GM12892 (cell line): ENCODE results near the gene SARNP.
A peak's percentile ranks its signal among the peaks of the same experiment; 100 is the strongest.

Experiments used
- DNase-seq: peaks from one replicate; pipeline ENCODE4 v3.0.0; 2011; ENCODE audit not compliant: insufficient read length
- FAIRE-seq: peaks from 2 replicates; lab custom pipeline; 2011; peaks lifted over from hg19 to GRCh38; lab: Jason Lieb, UNC
- POLR2A ChIP-seq: IDR thresholded peaks from 2 replicates; pipeline ENCODE4 v1.6.1; 2011; ENCODE audit warnings: low read depth, low read length, control low read depth
- POLR2AphosphoS5 ChIP-seq: IDR thresholded peaks from 2 replicates; pipeline ENCODE4 v1.6.1; 2011; ENCODE audit warnings: low read depth, low read length, control low read depth
- TAF1 ChIP-seq: IDR thresholded peaks from 2 replicates; pipeline ENCODE4 v1.6.1; 2011; ENCODE audit warnings: low read depth, mild to moderate bottlenecking, control low read depth, low read length, borderline replicate concordance

SARNP gene

GRCh38 chr12:55736076-55736475 is 81.4 kb downstream of the SARNP start:
- no peak for FAIRE-seq
- no peak for TF ChIP-seq POLR2AphosphoS5
- no peak for TF ChIP-seq POLR2A
- no peak for TF ChIP-seq TAF1
- no peak for DNase-seq

DNA sequence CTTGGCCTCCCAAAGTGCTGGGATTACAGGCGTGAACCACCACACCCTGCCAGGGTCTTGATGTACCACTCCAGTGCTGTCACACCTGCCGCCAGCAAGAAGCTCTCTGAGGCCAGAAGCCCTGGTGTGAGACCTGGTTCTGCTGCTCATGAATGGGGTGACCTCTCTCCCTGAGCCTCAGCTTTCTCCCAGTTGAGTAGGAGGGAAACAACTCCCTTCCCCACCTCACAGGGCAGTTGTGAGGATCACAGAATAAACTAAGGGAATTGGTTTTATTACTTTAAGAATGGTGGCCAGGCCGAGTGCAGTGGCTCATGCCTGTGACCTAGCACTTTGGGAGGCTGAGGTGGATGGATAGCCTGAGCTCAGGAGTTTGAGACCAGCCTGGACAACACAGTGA is 82.9 kb downstream of the SARNP start:
- no peak for FAIRE-seq
- TF ChIP-seq TAF1 (no peak), POLR2A (no peak), POLR2AphosphoS5 (no peak)

GRCh38 chr12:55733858-55734257 is 83.7 kb downstream of the SARNP start:
- FAIRE-seq: no peak
- TF ChIP-seq POLR2AphosphoS5 (no peak), TAF1 (no peak), POLR2A (no peak)
- no peak for DNase-seq

More for the DNA sequence above, 82.9 kb downstream of the SARNP start:
- no peak for DNase-seq

GRCh38 chr12:55733021-55733555 is 84.4 kb downstream of the SARNP start:
- FAIRE-seq (no peak), DNase-seq (no peak)
- no peak for TF ChIP-seq POLR2A
- TF ChIP-seq POLR2AphosphoS5: no peak
- no peak for TF ChIP-seq TAF1

DNA sequence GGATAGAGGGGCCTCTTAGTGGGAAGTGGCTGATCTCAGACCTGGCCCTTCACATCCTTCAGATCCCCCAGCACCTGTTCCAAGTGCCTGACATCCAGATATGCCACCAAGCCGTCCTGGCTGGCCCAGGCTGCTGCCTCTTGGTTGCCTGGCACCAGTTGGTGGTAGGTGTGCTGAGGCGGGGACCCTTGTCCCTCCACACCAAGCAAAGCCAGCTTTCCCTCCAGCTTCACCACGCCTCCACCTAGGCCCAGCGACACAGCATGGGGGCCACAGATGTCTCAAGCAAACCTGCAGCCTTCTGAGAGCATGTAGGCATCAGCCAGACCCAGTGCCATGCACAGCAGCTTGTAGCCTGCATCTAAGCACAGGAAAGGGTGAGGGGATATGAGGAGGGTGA is 85.2 kb downstream of the SARNP start:
- FAIRE-seq: no peak
- no peak for DNase-seq

DNA sequence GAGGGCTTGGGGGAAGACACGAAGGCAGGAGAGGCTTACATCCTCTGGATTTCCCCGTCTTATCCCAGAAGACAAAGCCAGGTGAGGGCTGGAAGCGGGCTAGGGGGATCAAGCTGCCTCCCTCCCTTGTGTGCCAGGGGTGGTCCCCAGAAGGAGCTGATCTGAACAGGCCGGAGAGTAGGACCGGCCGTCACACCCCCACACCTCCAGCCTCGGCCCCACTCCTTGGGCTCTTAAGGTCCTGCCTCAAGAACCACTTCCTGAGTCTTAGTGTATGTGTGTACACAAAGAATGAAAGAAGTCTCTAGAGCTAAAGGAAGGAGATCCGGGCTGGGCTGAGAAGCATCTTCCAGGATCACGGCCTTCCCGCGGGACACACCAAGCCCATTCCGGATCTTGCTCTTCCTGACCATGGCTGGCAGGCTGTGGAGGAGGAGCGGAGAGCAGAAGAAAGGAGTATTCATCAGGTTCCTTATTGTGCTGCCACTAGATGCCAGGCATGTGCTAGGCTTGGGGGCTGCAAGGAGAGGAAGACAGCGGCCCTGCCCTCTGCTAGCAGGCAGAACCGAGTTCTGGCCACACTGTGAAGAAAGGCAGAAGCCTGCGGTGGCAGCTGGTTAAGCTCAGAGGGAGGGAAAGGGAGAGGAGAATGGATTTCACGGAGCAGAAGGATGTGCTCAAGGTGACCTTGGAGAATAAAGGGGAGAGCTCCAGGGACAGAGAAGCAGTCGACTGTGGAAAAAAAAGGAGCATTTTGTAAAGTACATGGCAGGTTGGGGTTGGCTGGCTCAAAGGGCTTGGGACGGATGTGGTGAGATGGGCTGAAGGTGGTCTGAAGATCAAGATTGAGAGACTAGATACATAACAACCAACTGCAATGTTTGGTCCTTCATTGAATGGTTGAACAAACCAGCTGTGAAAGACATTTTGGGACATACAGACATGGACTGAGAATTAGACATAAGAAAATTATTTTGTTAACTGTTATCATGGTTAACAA is 87.4 kb downstream of the SARNP start:
- no peak for FAIRE-seq
- DNase-seq: no peak
- TF ChIP-seq TAF1 (no peak), POLR2AphosphoS5 (0 out of 2 replicates have a peak, but pooled peaks have one; percentile 2), POLR2A (peak; percentile 32; the same call in 1 of the 2 replicates)

More for the DNA sequence above, 85.2 kb downstream of the SARNP start:
- TF ChIP-seq POLR2A (no peak), TAF1 (no peak), POLR2AphosphoS5 (no peak)

GRCh38 chr12:55728939-55729818 is 88.3 kb downstream of the SARNP start, which contains the start of gene CD63:
Gene CD63 (minus strand): TSS chr12:55729009. CDS start chr12:55728341, 668 bp downstream.
- peak; percentile 66 for FAIRE-seq
- peak; percentile 53 for TF ChIP-seq TAF1
- peak; percentile 63 for TF ChIP-seq POLR2A
- peak; percentile 15; the same call in 1 of the 2 replicates for TF ChIP-seq POLR2AphosphoS5
- peak; percentile 93 for DNase-seq

DNA sequence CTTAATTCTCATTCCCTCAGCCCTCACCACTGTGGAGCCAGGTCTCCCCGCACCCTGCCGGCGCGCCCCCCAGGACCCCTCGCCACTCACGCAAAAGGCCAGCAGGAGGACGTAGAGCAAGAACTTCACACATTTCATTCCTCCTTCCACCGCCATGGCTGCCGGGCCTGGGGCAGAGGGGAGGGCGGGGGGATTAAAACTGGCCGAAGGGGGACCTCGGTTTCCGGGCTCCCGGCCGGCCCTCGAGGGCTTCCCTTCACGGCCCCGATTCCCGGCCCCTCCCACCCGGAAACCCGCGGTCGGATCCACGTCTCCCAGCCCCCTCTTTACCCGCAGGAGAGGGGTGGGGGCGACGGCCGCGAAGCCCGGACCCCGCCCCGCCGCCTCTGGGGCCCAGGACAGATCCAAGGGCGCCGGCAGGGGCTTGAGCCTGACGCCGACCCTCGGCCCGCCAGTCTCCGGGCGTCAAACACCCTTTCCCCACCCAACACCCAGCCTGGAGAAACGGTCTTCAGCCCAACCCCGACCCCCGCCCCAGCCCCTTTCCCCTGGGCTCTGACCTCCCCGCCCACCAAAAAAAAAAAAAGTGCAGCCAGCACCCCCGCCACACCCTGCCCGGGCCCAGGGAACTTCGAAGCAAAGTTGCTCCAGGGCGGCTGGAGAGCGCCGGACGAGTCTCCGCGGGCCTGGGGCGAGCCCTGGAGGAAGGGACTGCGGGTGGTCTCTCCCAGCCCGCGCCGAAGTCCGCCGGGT is 89.2 kb downstream of the SARNP start:
- TF ChIP-seq POLR2AphosphoS5 (no peak), TAF1 (0 out of 2 replicates have a peak, but pooled peaks have one; percentile 3)
- FAIRE-seq: no peak
- no peak for DNase-seq

DNA sequence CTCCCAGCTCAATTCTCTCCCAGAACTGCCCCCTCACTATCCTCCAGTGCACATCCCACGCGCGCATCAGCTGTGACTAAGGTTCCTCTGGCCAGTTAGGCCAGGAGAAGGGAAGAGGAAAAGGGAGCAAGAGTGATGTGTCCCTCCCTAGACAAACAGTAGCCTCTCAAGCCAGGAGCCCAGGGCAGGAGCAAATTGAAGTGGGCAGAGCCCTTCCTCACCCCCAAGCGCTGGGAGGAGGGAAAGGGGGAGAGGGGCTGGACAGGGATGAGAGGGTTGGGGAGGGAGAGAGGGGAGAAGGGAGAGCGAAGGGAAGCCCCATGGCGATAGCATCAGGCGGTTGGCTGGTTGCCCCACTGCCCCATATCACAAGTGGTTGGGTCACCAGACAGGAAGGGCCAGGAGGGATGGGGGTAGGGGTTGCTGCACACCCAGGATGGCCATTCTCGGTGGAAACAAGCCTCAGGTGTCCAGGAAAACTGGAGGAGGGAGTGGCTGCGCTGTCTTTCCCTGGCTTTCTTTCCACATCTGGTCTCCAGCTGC is 89.8 kb downstream of the SARNP start:
- DNase-seq (no peak), FAIRE-seq (no peak)
- no peak for TF ChIP-seq POLR2AphosphoS5
- TF ChIP-seq TAF1: no peak
- no peak for TF ChIP-seq POLR2A

DNA sequence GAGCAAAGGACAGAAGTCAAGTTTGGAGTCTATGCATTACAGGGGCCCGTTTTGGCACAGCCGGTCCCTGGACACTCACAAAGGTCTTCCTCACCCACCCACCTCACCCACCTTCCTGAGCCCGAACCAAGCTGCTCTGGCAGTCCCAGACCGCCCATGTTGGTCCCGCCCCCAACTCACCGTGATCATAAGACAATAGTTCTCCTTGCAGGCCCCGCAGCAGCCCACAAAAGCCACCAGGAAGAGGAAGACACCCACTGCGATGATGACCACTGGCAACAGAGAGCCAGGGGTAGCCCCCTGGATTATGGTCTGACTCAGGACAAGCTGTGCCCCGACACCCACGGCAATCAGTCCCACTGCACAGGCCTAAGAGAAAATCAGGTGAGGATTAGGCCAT is 90.6 kb downstream of the SARNP start:
- TF ChIP-seq TAF1: no peak
- TF ChIP-seq POLR2AphosphoS5: no peak
- no peak for TF ChIP-seq POLR2A
- FAIRE-seq (no peak), DNase-seq (no peak)
